GM21723 (cell line): ENCODE measurements around the gene PCDHB6.
"Not testable (repeated sequence)": the region's sequence is repeated elsewhere in the genome, so short reads cannot be mapped to it uniquely, and the experiment has no call there.

ENCODE experiments used
- ATAC-seq: cut with Tn5 transposase; IDR thresholded peaks from one replicate; pipeline ENCODE4 v1.9.1; 2021; ENCODE audit warnings: mild to moderate bottlenecking, moderate library complexity; ENCODE audit not compliant: unreplicated experiment

The PCDHB6 gene

GRCh38 chr5:141157901-141158300 is 8.0 kb downstream of the PCDHB6 start:
- not testable (repeated sequence) for ATAC-seq

GRCh38 chr5:141172381-141173204 is 22.7 kb downstream of the PCDHB6 start, which contains the start of gene PCDHB7:
PCDHB7 (plus strand) TSS chr5:141172644; CDS start chr5:141172836, 192 bp downstream.
- no peak for ATAC-seq

GRCh38 chr5:141174291-141175104 is 24.6 kb downstream of the PCDHB6 start:
- not testable (repeated sequence) for ATAC-seq

GRCh38 chr5:141175933-141176332 is 26.1 kb downstream of the PCDHB6 start:
- ATAC-seq = no peak

- not testable (repeated sequence) for ATAC-seq
Measured at GRCh38 chr5:141177577-141178191, 27.8 kb downstream of the PCDHB6 start, which contains the start of gene PCDHB8. PCDHB8 (plus strand) TSS chr5:141177790; CDS start chr5:141178035, 245 bp downstream.

GRCh38 chr5:141179371-141179770 is 29.5 kb downstream of the PCDHB6 start:
- not testable (repeated sequence) for ATAC-seq

- not testable (repeated sequence) for ATAC-seq
Measured at GRCh38 chr5:141179876-141180275, 30.0 kb downstream of the PCDHB6 start.

- ATAC-seq = no peak
Measured at GRCh38 chr5:141180313-141180712, 30.5 kb downstream of the PCDHB6 start.

GRCh38 chr5:141182248-141182647 is 32.4 kb downstream of the PCDHB6 start, which contains the start of gene PCDHB16:
PCDHB16 (plus strand) TSS chr5:141182387; CDS start chr5:141182560, 173 bp downstream.
- no peak for ATAC-seq

GRCh38 chr5:141184117-141184855 is 34.4 kb downstream of the PCDHB6 start:
- ATAC-seq = not testable (repeated sequence)

GRCh38 chr5:141186897-141187512 is 37.1 kb downstream of the PCDHB6 start, which contains the start of gene PCDHB9:
PCDHB9 (plus strand) TSS chr5:141187161; CDS start chr5:141187319, 158 bp downstream.
- no peak for ATAC-seq

GRCh38 chr5:141188682-141189081 is 38.8 kb downstream of the PCDHB6 start:
- not testable (repeated sequence) for ATAC-seq

- ATAC-seq = not testable (repeated sequence)
Measured at GRCh38 chr5:141189131-141189530, 39.3 kb downstream of the PCDHB6 start.

- no peak for ATAC-seq
Measured at GRCh38 chr5:141192110-141192725, 42.4 kb downstream of the PCDHB6 start, which contains the start of gene PCDHB10. PCDHB10 (plus strand) TSS chr5:141192353; CDS start chr5:141192553, 200 bp downstream.

- not testable (repeated sequence) for ATAC-seq
Measured at GRCh38 chr5:141194332-141194731, 44.5 kb downstream of the PCDHB6 start.

- ATAC-seq = no peak
Measured at GRCh38 chr5:141196363-141196762, 46.5 kb downstream of the PCDHB6 start.

GRCh38 chr5:141199359-141200235 is 49.7 kb downstream of the PCDHB6 start, which contains the start of gene PCDHB11:
PCDHB11 (plus strand) TSS chr5:141199627; CDS start chr5:141199775, 148 bp downstream.
- ATAC-seq = no peak

- not testable (repeated sequence) for ATAC-seq
Measured at GRCh38 chr5:141201126-141201525, 51.3 kb downstream of the PCDHB6 start.
